DLD1 (cell line): Measurements from ENCODE around the gene KLHL1.

Source experiments
- in situ Hi-C: cut with HindIII; loops from 2 replicates; pipeline ENCODE4 v1.10.0; 2017; ENCODE audit warnings: low sequenced_read_pairs

The KLHL1 gene

GRCh38 chr13:69704311-69704710, 403.9 kb downstream of the KLHL1 start:
- in situ Hi-C loops = no loop called here

- in situ Hi-C loops = no loop called here
Measured at GRCh38 chr13:69690999-69691398, 417.3 kb downstream of the KLHL1 start.

DNA sequence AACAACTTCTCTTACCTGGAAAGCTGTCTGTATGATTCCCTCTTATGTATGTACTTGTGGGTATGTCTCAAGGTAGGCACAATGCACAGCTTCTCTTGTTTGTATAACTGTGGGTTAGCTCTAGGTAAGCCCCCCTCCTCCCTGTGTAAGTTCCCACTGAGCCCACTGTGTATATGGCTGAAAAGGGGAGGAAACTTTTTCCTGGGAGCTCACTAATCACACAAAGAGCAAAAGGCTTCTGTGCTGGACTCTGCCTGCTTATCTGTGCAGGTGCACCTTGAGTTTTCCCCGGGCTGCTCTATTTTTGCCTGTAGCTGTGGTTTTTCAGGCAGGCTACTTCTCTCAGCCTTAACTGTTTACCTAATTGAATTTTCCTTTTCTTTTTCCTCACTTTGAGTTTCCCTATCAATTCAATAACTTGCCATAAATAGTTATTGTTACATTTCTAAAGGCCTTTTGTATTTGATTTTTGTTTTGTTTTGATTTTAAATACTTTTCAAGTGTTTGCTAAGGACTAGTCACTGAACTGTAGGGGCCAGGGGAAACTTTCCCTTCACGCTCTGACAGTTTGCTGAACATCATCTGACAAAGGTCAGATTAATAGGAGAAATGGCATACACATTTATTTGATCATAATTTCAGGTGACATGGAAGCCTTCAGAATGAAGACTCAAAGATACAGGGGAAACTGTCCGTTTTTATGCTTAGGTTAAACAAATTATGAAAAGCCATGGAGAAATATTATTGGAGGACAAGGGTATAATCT, 424.1 kb downstream of the KLHL1 start:
- in situ Hi-C loops = no loop called here

- in situ Hi-C loops = no loop called here
Measured at GRCh38 chr13:69681722-69682121, 426.5 kb downstream of the KLHL1 start.

- in situ Hi-C loops = no loop called here
Measured at GRCh38 chr13:69677343-69677742, 430.9 kb downstream of the KLHL1 start.

- in situ Hi-C loops = no loop called here
Measured at GRCh38 chr13:69676286-69676685, 432.0 kb downstream of the KLHL1 start.

DNA sequence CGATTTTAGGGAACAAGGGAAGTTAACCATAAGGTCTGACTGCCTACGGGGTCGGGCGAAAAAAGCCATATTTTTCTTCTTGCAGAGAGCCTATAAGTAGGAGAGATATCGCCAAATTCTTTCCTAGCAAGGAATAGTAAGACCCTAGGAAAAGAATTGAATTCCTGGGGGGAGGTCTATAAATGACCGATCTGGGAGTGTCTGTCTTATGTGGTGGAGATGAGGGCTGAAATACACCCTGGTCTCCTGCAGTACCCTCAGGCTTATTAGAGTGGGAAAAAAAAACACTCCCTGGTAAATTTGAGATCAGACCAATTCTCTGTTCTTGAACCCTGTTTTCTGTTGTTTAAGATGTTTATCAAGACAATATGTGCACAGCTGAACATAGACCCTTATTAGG, 448.1 kb downstream of the KLHL1 start:
- in situ Hi-C loops = no loop called here

DNA sequence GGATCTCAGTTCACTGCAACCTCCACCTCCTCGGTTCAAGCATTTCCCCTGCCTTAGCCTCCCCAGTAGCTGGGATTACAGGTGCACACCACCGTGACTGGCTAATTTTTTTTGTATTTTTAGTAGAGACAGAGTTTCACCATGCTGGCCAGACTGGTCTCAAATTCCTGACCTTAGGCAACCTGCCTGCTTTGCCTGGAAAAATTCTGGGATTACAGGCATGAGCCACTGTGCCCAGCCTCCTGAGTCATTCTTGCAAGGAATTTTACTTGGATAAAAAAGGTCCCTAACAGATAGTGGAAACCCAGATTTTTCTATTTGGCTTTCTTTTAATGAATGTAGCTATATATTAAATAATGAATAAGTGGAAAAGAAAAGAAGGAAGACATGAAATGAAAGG, 450.6 kb downstream of the KLHL1 start:
- in situ Hi-C loops = no loop called here

DNA sequence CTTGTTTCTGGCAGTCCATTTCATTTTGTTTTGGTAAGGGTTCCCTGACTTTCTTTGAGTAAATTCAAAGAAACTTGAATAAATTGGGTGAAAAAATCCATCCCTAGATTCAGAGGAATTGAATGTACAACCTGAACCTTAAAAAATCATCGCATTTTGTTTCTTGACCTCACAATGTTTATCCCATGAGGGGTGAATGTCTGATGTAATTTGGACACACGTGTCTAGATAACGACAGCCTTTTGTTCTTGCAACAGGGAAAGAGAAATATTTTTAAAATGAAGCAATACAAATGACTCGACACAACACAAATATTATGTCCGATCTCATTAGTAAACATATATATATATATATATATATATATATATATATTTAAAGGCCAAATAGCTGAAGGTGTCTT, 453.9 kb downstream of the KLHL1 start:
- in situ Hi-C loops = no loop called here
